Muscle of arm (tissue), 12 donors: Measurements from ENCODE around the gene KISS1R. TPM values are rescaled to one million over a fixed set of nuclear protein-coding genes. Genes with fewer than 3 reads are reported as not detected.

ENCODE experiments used
- DNase-seq: peaks from one replicate; pipeline ENCODE4 v3.0.0-alpha.2; 2013
- polyA plus RNA-seq, 12 donors: library from polyadenylated mRNA; unstranded; fragments of 120-200 nt; gene quantifications; one replicate each; pipeline ENCODE4 v1.2.1, GENCODE V29; 2013; ENCODE audit not compliant: insufficient read length in 12 of 12

KISS1R gene
- polyA plus RNA-seq, 12 donors, result not detected

- DNase-seq, result no peak
Observed at GRCh38 chr19:899336-900042, 17.6 kb upstream of the KISS1R start.

- no peak for DNase-seq
Observed at GRCh38 chr19:900043-900301, 17.2 kb upstream of the KISS1R start.

DNA sequence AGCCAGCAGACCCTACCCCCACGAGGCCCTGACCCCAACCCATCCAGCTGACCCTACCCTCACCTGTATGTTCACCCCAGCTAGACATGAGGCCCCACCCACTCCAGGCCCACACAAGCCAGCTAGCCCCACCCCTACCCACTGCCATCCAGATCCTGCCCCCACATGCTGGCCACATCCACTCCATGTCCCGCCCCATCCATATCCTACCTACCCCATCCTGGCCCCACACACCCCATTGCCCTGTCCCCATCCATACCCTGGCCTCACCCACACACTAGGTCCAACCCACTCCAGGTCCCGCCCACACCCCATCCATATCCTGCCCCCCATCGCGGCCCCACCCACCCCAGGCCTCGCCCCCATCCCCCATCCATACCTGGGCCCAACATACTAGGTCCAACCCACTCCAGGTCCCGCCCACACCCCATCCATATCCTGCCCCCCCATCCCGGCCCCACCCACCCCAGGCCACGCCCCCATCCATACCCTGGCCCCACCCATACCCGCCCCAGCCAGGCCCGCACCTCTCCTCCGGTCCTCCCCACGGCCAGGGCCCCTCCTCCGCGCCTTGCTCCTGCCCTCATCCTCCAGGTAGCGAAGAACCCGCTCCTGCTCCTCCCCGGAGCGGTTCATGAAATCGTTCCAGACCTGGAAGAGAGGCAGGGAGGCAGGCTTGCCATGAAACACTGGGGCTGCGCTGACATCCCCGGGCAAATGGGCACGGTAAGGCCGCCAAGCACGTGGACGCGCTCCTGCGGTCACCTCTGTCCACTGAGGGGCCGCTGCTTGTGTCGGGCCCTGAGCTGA is 16.6 kb upstream of the KISS1R start:
- DNase-seq, result no peak

- DNase-seq, result no peak
Observed at GRCh38 chr19:901216-902092, 15.7 kb upstream of the KISS1R start.

DNA sequence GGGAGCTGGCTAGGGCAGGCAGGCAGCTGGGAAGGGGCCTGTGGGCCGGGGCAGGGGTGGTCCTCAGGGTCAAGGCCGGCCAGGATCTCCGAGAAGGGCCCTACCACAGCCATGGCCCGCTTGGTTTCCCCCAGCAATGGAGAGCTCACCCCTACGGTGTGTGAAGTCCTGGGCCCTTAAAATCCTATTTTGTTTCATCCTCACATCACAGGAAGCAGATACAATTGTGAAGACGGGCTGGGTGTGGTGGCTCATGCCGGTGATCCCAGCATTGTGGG is 15.1 kb upstream of the KISS1R start:
- DNase-seq, result no peak

- no peak for DNase-seq
Observed at GRCh38 chr19:902446-903226, 14.5 kb upstream of the KISS1R start.

- DNase-seq, result no peak
Observed at GRCh38 chr19:903266-903797, 13.8 kb upstream of the KISS1R start.

DNA sequence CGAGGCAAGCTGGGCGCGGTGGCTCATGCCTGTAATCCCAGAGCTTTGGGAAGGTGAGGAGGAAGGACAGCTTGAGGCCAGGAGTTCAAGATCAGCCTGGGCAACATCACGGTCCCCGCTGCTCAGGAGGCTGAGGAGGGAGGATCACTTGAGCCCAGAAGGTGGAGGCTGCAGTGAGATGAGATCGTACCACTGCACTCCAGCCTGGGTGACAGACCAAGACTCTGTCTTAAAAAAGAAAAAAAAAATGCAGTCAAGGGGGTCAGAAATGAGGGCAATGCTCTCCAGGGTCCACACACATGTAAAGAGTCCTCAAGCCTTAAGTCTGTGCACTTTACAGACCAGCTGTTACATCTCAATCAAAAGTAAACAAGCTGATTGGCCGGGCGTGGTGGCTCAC is 12.6 kb upstream of the KISS1R start:
- DNase-seq, result no peak

- no peak for DNase-seq
Observed at GRCh38 chr19:906480-906879, 10.7 kb upstream of the KISS1R start.

DNA sequence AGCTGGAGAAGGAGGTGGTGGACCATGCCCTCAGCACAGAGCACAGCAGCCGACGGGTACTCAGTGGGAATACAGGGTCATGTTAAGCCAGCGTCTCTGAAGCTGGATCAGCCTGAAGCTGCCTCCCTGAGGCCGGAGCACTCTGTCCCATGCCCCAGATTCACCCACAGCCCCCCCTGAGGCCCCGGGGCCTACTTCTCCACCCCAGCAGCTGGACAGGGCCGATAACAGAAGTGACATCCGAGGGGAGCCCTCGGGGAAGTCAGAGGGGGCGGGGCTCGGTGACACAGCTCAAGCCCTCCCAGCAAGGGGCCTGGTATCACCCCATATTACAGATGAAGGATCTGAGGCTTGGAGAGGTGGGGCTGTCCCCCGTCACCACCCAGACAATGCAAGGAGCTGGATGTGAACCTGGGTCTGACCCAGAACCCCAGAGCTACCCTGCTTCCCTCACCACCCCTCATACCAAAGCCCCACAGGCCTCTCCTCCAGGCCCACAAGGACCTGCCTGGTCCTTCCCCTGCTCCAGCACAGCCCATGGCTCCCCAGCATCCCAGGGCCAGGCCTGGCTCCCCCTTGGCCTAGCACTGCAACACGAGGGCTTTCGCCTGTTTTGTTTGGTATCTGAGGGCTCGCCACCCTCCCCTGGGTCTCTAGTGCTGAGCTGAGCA is 9.8 kb upstream of the KISS1R start:
- no peak for DNase-seq

- no peak for DNase-seq
Observed at GRCh38 chr19:911197-912033, 5.7 kb upstream of the KISS1R start.

- DNase-seq, result no peak
Observed at GRCh38 chr19:912181-913079, 4.7 kb upstream of the KISS1R start.

DNA sequence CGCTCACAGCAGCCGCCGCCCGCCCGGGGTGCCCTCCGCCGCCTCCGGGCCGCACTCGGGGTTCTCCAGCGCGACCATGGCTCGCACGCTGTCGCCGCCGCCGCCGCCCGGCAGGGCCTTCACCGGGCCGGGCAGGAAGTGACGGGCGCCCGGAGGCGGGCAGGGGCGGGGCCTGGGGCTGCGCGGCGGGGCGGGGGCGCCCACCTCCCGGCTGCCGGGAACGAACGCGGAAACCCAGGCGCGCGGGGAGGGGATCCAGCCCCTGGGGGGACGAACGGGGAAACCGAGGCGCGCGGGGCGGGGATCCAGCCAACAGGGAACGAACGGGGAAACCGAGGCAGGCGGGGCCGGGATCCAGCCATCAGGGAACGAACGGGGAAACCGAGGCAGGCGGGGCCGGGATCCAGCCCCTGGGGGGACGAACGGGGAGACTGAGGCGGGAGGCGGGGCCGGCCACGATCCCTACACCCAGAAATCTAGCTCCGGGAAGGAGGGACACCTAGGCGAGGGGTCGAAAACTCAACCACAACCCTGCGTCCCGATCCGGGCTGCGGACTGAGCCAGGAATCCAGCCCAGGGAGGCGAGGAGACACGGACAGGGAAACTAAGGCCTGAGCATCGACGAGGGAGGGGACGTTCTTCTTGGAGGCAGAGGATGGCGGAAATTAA is 3.9 kb upstream of the KISS1R start, which contains the start of gene R3HDM4:
TSS of gene R3HDM4 (minus strand) at position 140 of the 669 bp plus-strand sequence. CDS start at position 78, 62 bp downstream.
- DNase-seq, result peak; percentile 69

- no peak for DNase-seq
Observed at GRCh38 chr19:916645-917322, 349 bp upstream of the KISS1R start.

- DNase-seq, result no peak
Observed at GRCh38 chr19:918152-918437, 962 bp downstream of the KISS1R start.

- no peak for DNase-seq
Observed at GRCh38 chr19:918481-919198, 1.5 kb downstream of the KISS1R start.
